Measurements from ENCODE around the gene YKT6.

DNA sequence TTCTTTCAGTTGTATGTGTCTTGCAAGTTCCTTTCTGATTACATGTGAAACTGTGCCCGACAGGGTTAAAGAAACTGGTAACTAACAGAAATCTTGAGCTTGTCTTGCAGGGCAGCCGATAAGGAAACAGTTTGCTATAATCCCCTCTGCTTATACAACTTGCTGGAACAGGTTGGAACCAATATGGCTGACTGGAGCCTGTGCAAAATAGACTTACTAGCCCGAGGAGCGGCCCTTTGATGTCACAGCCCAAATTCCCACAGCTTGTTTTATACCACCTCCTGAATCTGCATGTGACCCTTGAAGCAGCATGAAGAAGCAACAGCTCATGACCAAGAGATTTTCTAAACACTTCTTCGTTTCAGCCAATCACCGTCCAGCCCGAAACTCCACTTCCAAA, 3.3 kb upstream of the YKT6 start:
- TF ChIP-seq, protein P1, sequence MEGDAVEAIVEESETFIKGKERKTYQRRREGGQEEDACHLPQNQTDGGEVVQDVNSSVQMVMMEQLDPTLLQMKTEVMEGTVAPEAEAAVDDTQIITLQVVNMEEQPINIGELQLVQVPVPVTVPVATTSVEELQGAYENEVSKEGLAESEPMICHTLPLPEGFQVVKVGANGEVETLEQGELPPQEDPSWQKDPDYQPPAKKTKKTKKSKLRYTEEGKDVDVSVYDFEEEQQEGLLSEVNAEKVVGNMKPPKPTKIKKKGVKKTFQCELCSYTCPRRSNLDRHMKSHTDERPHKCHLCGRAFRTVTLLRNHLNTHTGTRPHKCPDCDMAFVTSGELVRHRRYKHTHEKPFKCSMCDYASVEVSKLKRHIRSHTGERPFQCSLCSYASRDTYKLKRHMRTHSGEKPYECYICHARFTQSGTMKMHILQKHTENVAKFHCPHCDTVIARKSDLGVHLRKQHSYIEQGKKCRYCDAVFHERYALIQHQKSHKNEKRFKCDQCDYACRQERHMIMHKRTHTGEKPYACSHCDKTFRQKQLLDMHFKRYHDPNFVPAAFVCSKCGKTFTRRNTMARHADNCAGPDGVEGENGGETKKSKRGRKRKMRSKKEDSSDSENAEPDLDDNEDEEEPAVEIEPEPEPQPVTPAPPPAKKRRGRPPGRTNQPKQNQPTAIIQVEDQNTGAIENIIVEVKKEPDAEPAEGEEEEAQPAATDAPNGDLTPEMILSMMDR (conservative IDR thresholded peaks at IDR 0.05; ENCODE audit: low read depth in 2 of 2), result no peak
- TF ChIP-seq POLR2AphosphoS5 (IDR thresholded peaks at IDR 0.05; ENCODE audit: low read depth) (no peak), EZH2phosphoT487 (IDR thresholded peaks at IDR 0.05; ENCODE audit: unreplicated experiment) (no peak), EZH2 (IDR thresholded peaks at IDR 0.05; ENCODE audit: low read depth, unreplicated experiment) (no peak), NANOG (IDR thresholded peaks at IDR 0.05; ENCODE audit: borderline replicate concordance) (no peak), ZNF331 (CRISPR knock-in tag; IDR thresholded peaks at IDR 0.05; ENCODE audit: low read depth) (no peak)
- TF ChIP-seq, protein P2, sequence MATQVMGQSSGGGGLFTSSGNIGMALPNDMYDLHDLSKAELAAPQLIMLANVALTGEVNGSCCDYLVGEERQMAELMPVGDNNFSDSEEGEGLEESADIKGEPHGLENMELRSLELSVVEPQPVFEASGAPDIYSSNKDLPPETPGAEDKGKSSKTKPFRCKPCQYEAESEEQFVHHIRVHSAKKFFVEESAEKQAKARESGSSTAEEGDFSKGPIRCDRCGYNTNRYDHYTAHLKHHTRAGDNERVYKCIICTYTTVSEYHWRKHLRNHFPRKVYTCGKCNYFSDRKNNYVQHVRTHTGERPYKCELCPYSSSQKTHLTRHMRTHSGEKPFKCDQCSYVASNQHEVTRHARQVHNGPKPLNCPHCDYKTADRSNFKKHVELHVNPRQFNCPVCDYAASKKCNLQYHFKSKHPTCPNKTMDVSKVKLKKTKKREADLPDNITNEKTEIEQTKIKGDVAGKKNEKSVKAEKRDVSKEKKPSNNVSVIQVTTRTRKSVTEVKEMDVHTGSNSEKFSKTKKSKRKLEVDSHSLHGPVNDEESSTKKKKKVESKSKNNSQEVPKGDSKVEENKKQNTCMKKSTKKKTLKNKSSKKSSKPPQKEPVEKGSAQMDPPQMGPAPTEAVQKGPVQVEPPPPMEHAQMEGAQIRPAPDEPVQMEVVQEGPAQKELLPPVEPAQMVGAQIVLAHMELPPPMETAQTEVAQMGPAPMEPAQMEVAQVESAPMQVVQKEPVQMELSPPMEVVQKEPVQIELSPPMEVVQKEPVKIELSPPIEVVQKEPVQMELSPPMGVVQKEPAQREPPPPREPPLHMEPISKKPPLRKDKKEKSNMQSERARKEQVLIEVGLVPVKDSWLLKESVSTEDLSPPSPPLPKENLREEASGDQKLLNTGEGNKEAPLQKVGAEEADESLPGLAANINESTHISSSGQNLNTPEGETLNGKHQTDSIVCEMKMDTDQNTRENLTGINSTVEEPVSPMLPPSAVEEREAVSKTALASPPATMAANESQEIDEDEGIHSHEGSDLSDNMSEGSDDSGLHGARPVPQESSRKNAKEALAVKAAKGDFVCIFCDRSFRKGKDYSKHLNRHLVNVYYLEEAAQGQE (IDR thresholded peaks at IDR 0.05; ENCODE audit: unreplicated experiment), result no peak
- TF ChIP-seq, protein P3, sequence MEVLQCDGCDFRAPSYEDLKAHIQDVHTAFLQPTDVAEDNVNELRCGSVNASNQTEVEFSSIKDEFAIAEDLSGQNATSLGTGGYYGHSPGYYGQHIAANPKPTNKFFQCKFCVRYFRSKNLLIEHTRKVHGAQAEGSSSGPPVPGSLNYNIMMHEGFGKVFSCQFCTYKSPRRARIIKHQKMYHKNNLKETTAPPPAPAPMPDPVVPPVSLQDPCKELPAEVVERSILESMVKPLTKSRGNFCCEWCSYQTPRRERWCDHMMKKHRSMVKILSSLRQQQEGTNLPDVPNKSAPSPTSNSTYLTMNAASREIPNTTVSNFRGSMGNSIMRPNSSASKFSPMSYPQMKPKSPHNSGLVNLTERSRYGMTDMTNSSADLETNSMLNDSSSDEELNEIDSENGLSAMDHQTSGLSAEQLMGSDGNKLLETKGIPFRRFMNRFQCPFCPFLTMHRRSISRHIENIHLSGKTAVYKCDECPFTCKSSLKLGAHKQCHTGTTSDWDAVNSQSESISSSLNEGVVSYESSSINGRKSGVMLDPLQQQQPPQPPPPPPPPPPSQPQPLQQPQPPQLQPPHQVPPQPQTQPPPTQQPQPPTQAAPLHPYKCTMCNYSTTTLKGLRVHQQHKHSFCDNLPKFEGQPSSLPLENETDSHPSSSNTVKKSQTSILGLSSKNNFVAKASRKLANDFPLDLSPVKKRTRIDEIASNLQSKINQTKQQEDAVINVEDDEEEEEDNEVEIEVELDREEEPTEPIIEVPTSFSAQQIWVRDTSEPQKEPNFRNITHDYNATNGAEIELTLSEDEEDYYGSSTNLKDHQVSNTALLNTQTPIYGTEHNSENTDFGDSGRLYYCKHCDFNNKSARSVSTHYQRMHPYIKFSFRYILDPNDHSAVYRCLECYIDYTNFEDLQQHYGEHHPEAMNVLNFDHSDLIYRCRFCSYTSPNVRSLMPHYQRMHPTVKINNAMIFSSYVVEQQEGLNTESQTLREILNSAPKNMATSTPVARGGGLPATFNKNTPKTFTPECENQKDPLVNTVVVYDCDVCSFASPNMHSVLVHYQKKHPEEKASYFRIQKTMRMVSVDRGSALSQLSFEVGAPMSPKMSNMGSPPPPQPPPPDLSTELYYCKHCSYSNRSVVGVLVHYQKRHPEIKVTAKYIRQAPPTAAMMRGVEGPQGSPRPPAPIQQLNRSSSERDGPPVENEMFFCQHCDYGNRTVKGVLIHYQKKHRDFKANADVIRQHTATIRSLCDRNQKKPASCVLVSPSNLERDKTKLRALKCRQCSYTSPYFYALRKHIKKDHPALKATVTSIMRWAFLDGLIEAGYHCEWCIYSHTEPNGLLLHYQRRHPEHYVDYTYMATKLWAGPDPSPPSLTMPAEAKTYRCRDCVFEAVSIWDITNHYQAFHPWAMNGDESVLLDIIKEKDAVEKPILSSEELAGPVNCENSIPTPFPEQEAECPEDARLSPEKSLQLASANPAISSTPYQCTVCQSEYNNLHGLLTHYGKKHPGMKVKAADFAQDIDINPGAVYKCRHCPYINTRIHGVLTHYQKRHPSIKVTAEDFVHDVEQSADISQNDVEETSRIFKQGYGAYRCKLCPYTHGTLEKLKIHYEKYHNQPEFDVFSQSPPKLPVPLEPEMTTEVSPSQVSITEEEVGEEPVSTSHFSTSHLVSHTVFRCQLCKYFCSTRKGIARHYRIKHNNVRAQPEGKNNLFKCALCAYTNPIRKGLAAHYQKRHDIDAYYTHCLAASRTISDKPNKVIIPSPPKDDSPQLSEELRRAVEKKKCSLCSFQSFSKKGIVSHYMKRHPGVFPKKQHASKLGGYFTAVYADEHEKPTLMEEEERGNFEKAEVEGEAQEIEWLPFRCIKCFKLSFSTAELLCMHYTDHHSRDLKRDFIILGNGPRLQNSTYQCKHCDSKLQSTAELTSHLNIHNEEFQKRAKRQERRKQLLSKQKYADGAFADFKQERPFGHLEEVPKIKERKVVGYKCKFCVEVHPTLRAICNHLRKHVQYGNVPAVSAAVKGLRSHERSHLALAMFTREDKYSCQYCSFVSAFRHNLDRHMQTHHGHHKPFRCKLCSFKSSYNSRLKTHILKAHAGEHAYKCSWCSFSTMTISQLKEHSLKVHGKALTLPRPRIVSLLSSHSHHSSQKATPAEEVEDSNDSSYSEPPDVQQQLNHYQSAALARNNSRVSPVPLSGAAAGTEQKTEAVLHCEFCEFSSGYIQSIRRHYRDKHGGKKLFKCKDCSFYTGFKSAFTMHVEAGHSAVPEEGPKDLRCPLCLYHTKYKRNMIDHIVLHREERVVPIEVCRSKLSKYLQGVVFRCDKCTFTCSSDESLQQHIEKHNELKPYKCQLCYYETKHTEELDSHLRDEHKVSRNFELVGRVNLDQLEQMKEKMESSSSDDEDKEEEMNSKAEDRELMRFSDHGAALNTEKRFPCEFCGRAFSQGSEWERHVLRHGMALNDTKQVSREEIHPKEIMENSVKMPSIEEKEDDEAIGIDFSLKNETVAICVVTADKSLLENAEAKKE (CRISPR knock-in tag; IDR thresholded peaks at IDR 0.05), result no peak
